AG04449 (cell line): ENCODE results near the gene NR5A1.

Source experiments
- CTCF ChIA-PET: fragments of 350-600 bp; formaldehyde crosslinking; extraction: SDS; loops from one replicate; lab custom pipeline; 2021; ENCODE audit warnings: antibody characterized with exemption; lab: Yijun Ruan, JAX
- POLR2A ChIA-PET: fragments of 400-600, 350-600 bp; formaldehyde crosslinking; extraction: SDS; loops from one replicate; lab custom pipeline; 2020; ENCODE audit warnings: antibody characterized with exemption, inconsistent platforms; lab: Yijun Ruan, JAX
- DNase-seq: peaks from one replicate; pipeline ENCODE4 v3.0.0-alpha.2; 2010; ENCODE audit warnings: low read depth, low spot score
- H3K4me3 ChIP-seq: 2 replicates; pipeline ENCODE4 v1.5.1; 2011; ENCODE audit warnings: low read depth, mild to moderate bottlenecking, control low read depth, low read length
- TF ChIP-seq, protein P1 (sequence below): IDR thresholded peaks from one replicate; pipeline ENCODE4 v1.5.1; 2011; ENCODE audit warnings: mild to moderate bottlenecking, moderate library complexity, low read length, control low read depth, inconsistent platforms; ENCODE audit not compliant: insufficient read depth; ENCODE audit errors: missing control alignments

NR5A1 gene

GRCh38 chr9:124442826-124443225 is 64.4 kb downstream of the NR5A1 start:
- H3K4me3 ChIP-seq, result no peak overlapping the region
- POLR2A ChIA-PET, result no interaction called here
- no peak for DNase-seq
- CTCF ChIA-PET, result interaction anchor here (0.6 to 1.8 kb wide), 4 partner anchors 13 to 33 kb away, joined by 3 to 5 read pairs (median 4); no protein-coding TSS in a partner anchor
- TF ChIP-seq, protein P1, sequence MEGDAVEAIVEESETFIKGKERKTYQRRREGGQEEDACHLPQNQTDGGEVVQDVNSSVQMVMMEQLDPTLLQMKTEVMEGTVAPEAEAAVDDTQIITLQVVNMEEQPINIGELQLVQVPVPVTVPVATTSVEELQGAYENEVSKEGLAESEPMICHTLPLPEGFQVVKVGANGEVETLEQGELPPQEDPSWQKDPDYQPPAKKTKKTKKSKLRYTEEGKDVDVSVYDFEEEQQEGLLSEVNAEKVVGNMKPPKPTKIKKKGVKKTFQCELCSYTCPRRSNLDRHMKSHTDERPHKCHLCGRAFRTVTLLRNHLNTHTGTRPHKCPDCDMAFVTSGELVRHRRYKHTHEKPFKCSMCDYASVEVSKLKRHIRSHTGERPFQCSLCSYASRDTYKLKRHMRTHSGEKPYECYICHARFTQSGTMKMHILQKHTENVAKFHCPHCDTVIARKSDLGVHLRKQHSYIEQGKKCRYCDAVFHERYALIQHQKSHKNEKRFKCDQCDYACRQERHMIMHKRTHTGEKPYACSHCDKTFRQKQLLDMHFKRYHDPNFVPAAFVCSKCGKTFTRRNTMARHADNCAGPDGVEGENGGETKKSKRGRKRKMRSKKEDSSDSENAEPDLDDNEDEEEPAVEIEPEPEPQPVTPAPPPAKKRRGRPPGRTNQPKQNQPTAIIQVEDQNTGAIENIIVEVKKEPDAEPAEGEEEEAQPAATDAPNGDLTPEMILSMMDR, result no peak

GRCh38 chr9:124442379-124442778 is 64.8 kb downstream of the NR5A1 start:
- DNase-seq, result no peak
- ChIA-PET POLR2A (no interaction called here), CTCF (interaction anchor here (1.3 to 1.8 kb wide), 3 partner anchors 12 to 23 kb away, joined by 3 to 5 read pairs (median 5); no protein-coding TSS in a partner anchor)
- no peak overlapping the region for H3K4me3 ChIP-seq
- TF ChIP-seq, protein P1, result no peak

GRCh38 chr9:124441291-124441690 is 65.9 kb downstream of the NR5A1 start:
- H3K4me3 ChIP-seq, result no peak overlapping the region
- ChIA-PET POLR2A (no interaction called here), CTCF (interaction anchor here (1.3 to 9.5 kb wide), 3 partner anchors 11 to 23 kb away, joined by 5 to 65 read pairs (median 5); partner anchors contain the start of gene PSMB7)
- DNase-seq, result no peak
- TF ChIP-seq, protein P1, result no peak

- TF ChIP-seq, protein P1, result no peak
- POLR2A ChIA-PET, result no interaction called here
- no peak for DNase-seq
- CTCF ChIA-PET, result interaction anchor here (1.4 to 9.5 kb wide), 3 partner anchors 10 to 22 kb away, joined by 3 to 65 read pairs (median 5); partner anchors contain the start of gene PSMB7
- no peak overlapping the region for H3K4me3 ChIP-seq
Measured at GRCh38 chr9:124440786-124441185, 66.4 kb downstream of the NR5A1 start.

DNA sequence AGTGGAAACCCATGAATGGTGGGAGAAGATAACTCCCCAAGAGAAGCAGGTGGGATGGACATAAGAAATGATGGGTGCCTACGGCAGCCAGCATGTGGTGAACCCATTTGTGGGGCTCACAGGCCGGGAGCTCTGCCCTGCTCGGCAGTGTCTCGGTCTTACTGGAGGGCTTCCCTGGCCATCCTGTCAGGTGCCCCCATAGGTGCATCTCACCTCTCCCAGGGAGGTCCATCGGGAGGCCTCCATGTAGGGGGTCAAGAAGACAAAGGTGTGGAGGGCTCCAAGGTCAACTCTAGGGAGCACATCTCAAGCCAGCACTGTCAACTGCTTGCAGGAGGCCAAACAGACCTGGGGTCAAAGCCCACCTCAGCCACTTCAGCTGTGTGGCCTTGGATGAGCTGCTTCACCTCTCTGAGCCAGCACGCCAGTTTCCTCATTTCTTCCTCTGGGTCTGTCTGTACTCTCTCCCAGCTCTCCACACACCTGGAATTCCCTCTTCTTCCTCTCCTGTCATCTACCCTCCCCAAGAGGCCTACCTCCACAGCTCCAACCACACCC is 67.4 kb downstream of the NR5A1 start:
- TF ChIP-seq, protein P1, result no peak
- POLR2A ChIA-PET, result no interaction called here
- no peak for DNase-seq
- H3K4me3 ChIP-seq, result no peak overlapping the region
- CTCF ChIA-PET, result interaction anchor here (1.4 to 9.5 kb wide), 2 partner anchors 11 to 21 kb away, joined by 3 to 65 read pairs; partner anchors contain the start of gene PSMB7

GRCh38 chr9:124439086-124439485 is 68.1 kb downstream of the NR5A1 start:
- no peak for DNase-seq
- no peak overlapping the region for H3K4me3 ChIP-seq
- TF ChIP-seq, protein P1, result no peak
- ChIA-PET CTCF (interaction anchor here (9.5 kb wide), 1 partner anchor 20 kb away, joined by 65 read pairs; the partner anchor contains the start of gene PSMB7), POLR2A (no interaction called here)
